ENCODE measurements around the gene MEF2C.
"Not testable (repeated sequence)": the region's sequence is repeated elsewhere in the genome, so short reads cannot be mapped to it uniquely, and the experiment has no call there.

The MEF2C gene

GRCh38 chr5:88883059-88883835 lies at the start of gene MEF2C:
Gene MEF2C (minus strand): TSS chr5:88883184. CDS start chr5:88823788, 59,396 bp downstream.
- DNase-seq (ENCODE audit: low spot score), result peak; percentile 79

- DNase-seq (ENCODE audit: low spot score), result no peak
Observed at GRCh38 chr5:88932541-88932940, 49.6 kb upstream of the MEF2C start.

- DNase-seq (ENCODE audit: low spot score), result no peak
Observed at GRCh38 chr5:88930335-88930734, 47.4 kb upstream of the MEF2C start.

GRCh38 chr5:88929385-88929784 lies 46.4 kb upstream of the MEF2C start:
- DNase-seq (ENCODE audit: low spot score), result no peak

- no peak for DNase-seq (ENCODE audit: low spot score)
Observed at GRCh38 chr5:88926774-88927173, 43.8 kb upstream of the MEF2C start.

GRCh38 chr5:88925692-88926490 lies 42.9 kb upstream of the MEF2C start:
- no peak for DNase-seq (ENCODE audit: low spot score)

GRCh38 chr5:88924330-88924657 lies 41.3 kb upstream of the MEF2C start:
- DNase-seq (ENCODE audit: low spot score), result no peak

GRCh38 chr5:88923623-88924329 lies 40.8 kb upstream of the MEF2C start:
- DNase-seq (ENCODE audit: low spot score), result no peak

GRCh38 chr5:88912743-88913142 lies 29.8 kb upstream of the MEF2C start:
- not testable (repeated sequence) for DNase-seq (ENCODE audit: low spot score)

GRCh38 chr5:88911059-88911572 lies 28.1 kb upstream of the MEF2C start:
- not testable (repeated sequence) for DNase-seq (ENCODE audit: low spot score)

GRCh38 chr5:88904478-88904877 lies 21.5 kb upstream of the MEF2C start:
- not testable (repeated sequence) for DNase-seq (ENCODE audit: low spot score)

- DNase-seq (ENCODE audit: low spot score), result not testable (repeated sequence)
Observed at GRCh38 chr5:88903966-88904365, 21.0 kb upstream of the MEF2C start.

- DNase-seq (ENCODE audit: low spot score), result not testable (repeated sequence)
Observed at GRCh38 chr5:88901077-88901476, 18.1 kb upstream of the MEF2C start.

- no peak for DNase-seq (ENCODE audit: low spot score)
Observed at GRCh38 chr5:88899096-88899737, 16.2 kb upstream of the MEF2C start.

- peak; percentile 20 for DNase-seq (ENCODE audit: low spot score)
Observed at GRCh38 chr5:88897748-88898147, 14.8 kb upstream of the MEF2C start.

- no peak for DNase-seq (ENCODE audit: low spot score)
Observed at GRCh38 chr5:88895681-88896501, 12.9 kb upstream of the MEF2C start.

- DNase-seq (ENCODE audit: low spot score), result no peak
Observed at GRCh38 chr5:88892669-88893068, 9.7 kb upstream of the MEF2C start.

GRCh38 chr5:88890070-88890781 lies 7.2 kb upstream of the MEF2C start:
- DNase-seq (ENCODE audit: low spot score), result no peak

GRCh38 chr5:88889189-88890069 lies 6.4 kb upstream of the MEF2C start:
- DNase-seq (ENCODE audit: low spot score), result peak; percentile 52

GRCh38 chr5:88888848-88889188 lies 5.8 kb upstream of the MEF2C start:
- DNase-seq (ENCODE audit: low spot score), result no peak

Measured in iPS-NIHi11 (cell line).